Measurements from ENCODE around the gene ACBD4. TPM values are rescaled to one million over a fixed set of nuclear protein-coding genes. Genes with fewer than 3 reads are reported as not detected.

Gene ACBD4
- total RNA-seq, 1 experiment from 2014 or later = 7.7 TPM

DNA sequence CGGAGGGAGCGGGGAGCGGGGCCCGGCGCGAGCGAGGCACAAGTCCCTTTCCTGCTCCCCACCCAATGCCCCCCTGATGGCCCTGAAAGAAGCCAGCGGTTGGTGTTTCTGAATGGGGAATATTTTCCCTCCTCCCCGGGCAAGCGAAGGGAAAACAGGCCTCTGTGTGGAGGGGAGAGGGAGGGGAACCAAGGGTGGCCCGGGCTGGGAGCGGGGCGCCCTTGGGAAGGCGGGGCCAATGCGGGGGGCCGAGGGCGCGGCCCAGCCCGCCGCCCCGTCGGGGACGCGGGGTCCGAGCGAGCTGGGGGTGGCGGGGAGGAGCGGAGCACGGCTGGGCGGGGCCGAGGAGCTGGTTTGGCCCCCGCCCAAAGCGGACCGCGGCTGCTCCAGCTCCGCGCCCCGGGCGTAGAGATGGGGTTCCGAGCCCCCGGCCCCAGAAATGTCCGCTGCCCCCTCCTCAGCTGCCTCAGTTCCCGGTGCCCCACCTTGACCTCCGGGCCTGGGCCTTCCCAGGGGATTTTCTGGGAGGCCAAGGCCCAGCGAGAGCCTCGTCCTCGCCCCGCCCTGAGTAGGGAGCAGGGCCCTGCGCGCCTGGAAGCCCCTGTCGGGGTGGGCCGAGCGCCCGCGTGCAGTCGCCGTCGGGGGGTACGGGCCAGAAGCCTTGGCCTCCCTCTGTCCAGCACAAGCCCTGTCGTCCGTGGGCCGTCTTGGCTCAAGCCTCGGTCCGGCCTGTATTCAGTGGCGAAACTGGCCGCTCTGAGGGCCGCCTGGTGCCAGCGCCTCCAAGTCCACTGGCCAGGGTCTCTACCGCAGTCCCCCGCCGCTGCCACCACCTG is 8.9 kb downstream of the ACBD4 start:
- no peak for TF ChIP-seq TCF7L2 (IDR thresholded peaks at IDR 0.05; ENCODE audit: low read depth, low read length)
- TF ChIP-seq, protein P1, sequence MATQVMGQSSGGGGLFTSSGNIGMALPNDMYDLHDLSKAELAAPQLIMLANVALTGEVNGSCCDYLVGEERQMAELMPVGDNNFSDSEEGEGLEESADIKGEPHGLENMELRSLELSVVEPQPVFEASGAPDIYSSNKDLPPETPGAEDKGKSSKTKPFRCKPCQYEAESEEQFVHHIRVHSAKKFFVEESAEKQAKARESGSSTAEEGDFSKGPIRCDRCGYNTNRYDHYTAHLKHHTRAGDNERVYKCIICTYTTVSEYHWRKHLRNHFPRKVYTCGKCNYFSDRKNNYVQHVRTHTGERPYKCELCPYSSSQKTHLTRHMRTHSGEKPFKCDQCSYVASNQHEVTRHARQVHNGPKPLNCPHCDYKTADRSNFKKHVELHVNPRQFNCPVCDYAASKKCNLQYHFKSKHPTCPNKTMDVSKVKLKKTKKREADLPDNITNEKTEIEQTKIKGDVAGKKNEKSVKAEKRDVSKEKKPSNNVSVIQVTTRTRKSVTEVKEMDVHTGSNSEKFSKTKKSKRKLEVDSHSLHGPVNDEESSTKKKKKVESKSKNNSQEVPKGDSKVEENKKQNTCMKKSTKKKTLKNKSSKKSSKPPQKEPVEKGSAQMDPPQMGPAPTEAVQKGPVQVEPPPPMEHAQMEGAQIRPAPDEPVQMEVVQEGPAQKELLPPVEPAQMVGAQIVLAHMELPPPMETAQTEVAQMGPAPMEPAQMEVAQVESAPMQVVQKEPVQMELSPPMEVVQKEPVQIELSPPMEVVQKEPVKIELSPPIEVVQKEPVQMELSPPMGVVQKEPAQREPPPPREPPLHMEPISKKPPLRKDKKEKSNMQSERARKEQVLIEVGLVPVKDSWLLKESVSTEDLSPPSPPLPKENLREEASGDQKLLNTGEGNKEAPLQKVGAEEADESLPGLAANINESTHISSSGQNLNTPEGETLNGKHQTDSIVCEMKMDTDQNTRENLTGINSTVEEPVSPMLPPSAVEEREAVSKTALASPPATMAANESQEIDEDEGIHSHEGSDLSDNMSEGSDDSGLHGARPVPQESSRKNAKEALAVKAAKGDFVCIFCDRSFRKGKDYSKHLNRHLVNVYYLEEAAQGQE (IDR thresholded peaks at IDR 0.05; ENCODE audit: insufficient read depth in 1 of 2, low read depth in 2 of 2, low read length in 1 of 2) = no peak
- TF ChIP-seq, protein P2, sequence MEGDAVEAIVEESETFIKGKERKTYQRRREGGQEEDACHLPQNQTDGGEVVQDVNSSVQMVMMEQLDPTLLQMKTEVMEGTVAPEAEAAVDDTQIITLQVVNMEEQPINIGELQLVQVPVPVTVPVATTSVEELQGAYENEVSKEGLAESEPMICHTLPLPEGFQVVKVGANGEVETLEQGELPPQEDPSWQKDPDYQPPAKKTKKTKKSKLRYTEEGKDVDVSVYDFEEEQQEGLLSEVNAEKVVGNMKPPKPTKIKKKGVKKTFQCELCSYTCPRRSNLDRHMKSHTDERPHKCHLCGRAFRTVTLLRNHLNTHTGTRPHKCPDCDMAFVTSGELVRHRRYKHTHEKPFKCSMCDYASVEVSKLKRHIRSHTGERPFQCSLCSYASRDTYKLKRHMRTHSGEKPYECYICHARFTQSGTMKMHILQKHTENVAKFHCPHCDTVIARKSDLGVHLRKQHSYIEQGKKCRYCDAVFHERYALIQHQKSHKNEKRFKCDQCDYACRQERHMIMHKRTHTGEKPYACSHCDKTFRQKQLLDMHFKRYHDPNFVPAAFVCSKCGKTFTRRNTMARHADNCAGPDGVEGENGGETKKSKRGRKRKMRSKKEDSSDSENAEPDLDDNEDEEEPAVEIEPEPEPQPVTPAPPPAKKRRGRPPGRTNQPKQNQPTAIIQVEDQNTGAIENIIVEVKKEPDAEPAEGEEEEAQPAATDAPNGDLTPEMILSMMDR (IDR thresholded peaks at IDR 0.05) = no peak
- TF ChIP-seq POLR2AphosphoS5 (IDR thresholded peaks at IDR 0.05; ENCODE audit: low read depth, low read length) = no peak
- in situ Hi-C loops (cut with HindIII; ENCODE audit: low pct_unique_long_range_greater_than_20kb, low sequenced_read_pairs) = no loop called here

DNA sequence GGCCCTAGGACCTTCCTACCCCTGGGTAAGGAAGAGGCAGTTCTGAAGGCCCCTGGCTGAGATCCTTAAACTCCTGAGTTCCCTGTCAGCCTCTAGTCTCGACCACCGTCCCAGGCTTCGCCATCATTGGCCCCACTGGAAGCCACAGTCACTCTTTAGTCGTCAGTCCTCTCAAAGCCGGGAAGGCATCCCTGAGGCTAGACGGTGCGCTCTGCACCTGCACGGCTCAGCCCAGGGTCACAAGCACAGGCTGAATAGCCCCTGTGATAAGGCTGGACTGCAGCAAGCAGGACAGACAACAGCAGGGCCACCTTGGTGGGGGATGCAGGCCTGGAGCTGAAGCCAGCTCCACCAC is 9.5 kb downstream of the ACBD4 start:
- ChIA-PET POLR2A (interaction anchor here (0.5 kb wide), 1 partner anchor 82 kb away, joined by 10 read pairs; no protein-coding TSS in a partner anchor), CTCF (interaction anchor here (1.9 kb wide), 1 partner anchor 10 kb away, joined by 8 read pairs; the partner anchor contains the start of gene ACBD4)
- Histone ChIP-seq H3K4me3 (ENCODE audit: low read depth in 2 of 2, low read length in 2 of 2) (no peak overlapping the region), H3K9me3 (ENCODE audit: control insufficient read depth, insufficient read depth, low read depth, low read length) (no peaks in the 10 kb centered on the region), H3K36me3 (ENCODE audit: control insufficient read depth, insufficient read depth, low read length) (peaks cover 3% of the 10 kb centered on the region; the same call in 1 of the 2 replicates), H3K27ac (ENCODE audit: low read length) (no peak overlapping the region), H3K27me3 (ENCODE audit: control insufficient read depth, insufficient read depth, low read length) (no peaks in the 10 kb centered on the region), H3K4me1 (ENCODE audit: control insufficient read depth, insufficient read depth, low read length) (peaks cover 10% of the 10 kb centered on the region)
- TF ChIP-seq TCF7L2 (IDR thresholded peaks at IDR 0.05; ENCODE audit: low read depth, low read length) (no peak), POLR2AphosphoS5 (IDR thresholded peaks at IDR 0.05; ENCODE audit: low read depth, low read length) (no peak), SIN3A (IDR thresholded peaks at IDR 0.05; ENCODE audit: borderline replicate concordance, insufficient read depth, low read depth, low read length) (no peak)
- TF ChIP-seq, protein P2 (IDR thresholded peaks at IDR 0.05) = no peak
- TF ChIP-seq, protein P1 (IDR thresholded peaks at IDR 0.05; ENCODE audit: insufficient read depth in 1 of 2, low read depth in 2 of 2, low read length in 1 of 2) = no peak
- ATAC-seq (no peak), DNase-seq (ENCODE audit: low read depth, low spot score) (no peak)
- BruUV-seq (replicated peaks) = no TSS peak
- in situ Hi-C loops (cut with HindIII; ENCODE audit: low pct_unique_long_range_greater_than_20kb, low sequenced_read_pairs) (no loop called here), intact Hi-C loops (cut with micrococcal nuclease; ENCODE audit: unreplicated experiment) (no loop called here)

More for the DNA sequence above, 8.9 kb downstream of the ACBD4 start:
- ChIA-PET POLR2A (interaction anchor here (0.5 kb wide), 1 partner anchor 81 kb away, joined by 10 read pairs; no protein-coding TSS in a partner anchor), CTCF (interaction anchor here (1.9 kb wide), 1 partner anchor 9 kb away, joined by 8 read pairs; the partner anchor contains the start of gene ACBD4)
- no peaks in the 10 kb centered on the region for H3K9me3 ChIP-seq (ENCODE audit: control insufficient read depth, insufficient read depth, low read depth, low read length)
- H3K27me3 ChIP-seq (ENCODE audit: control insufficient read depth, insufficient read depth, low read length) = no peaks in the 10 kb centered on the region
- ATAC-seq (no peak), DNase-seq (ENCODE audit: low read depth, low spot score) (no peak)
- H3K36me3 ChIP-seq (ENCODE audit: control insufficient read depth, insufficient read depth, low read length) = no peaks in the 10 kb centered on the region; the same call in 1 of the 2 replicates
- no peak overlapping the region for H3K27ac ChIP-seq (ENCODE audit: low read length)
- peaks cover 10% of the 10 kb centered on the region for H3K4me1 ChIP-seq (ENCODE audit: control insufficient read depth, insufficient read depth, low read length)
- no peak overlapping the region for H3K4me3 ChIP-seq (ENCODE audit: low read depth in 2 of 2, low read length in 2 of 2)
- intact Hi-C loops (cut with micrococcal nuclease; ENCODE audit: unreplicated experiment) = no loop called here
- BruUV-seq (replicated peaks) = no TSS peak

Data from Panc1 (cell line).